EL (cell line): ENCODE measurements around the gene ZG16B.

Experiments
- DNase-seq: peaks from one replicate; pipeline ENCODE4 v3.0.0-alpha.2; 2016

The ZG16B gene

DNA sequence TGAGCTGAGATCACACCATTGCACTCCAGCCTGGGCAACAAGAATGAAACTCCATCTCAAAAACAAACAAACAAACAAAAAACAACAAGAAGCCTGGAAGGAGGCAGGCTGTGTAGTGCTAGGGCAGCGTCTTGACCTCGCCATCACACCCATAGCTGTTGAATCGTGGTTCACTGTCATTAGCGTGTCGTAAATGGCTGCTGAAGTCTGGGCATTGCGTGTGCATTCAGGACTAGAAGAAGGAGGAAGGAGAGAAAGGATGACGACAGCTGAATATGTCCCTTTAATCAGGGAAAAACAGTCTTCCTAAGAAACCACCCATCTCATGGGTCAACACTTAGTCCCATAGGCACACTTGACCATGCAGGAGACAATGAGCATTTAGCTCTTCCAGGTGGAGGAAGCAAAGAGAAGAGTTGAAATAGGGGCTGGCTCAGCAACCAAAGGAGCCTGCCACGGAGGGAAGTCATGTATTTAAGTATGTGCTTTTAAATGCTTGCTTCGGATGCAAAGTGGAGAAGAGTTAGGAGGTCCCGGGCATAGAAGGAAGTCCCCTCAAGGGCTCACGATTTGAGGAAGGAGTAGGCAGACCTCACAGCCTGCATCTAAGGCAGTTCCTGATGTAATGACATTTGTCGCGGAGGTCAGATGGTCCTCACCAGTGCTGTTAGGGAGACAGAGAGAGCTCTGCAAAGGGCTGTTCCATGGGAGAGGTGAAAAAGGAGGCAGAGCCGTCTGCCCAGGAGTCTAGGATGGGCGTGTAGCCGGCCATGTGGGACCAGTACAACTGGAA is 19.0 kb downstream of the ZG16B start:
- no peak for DNase-seq

DNA sequence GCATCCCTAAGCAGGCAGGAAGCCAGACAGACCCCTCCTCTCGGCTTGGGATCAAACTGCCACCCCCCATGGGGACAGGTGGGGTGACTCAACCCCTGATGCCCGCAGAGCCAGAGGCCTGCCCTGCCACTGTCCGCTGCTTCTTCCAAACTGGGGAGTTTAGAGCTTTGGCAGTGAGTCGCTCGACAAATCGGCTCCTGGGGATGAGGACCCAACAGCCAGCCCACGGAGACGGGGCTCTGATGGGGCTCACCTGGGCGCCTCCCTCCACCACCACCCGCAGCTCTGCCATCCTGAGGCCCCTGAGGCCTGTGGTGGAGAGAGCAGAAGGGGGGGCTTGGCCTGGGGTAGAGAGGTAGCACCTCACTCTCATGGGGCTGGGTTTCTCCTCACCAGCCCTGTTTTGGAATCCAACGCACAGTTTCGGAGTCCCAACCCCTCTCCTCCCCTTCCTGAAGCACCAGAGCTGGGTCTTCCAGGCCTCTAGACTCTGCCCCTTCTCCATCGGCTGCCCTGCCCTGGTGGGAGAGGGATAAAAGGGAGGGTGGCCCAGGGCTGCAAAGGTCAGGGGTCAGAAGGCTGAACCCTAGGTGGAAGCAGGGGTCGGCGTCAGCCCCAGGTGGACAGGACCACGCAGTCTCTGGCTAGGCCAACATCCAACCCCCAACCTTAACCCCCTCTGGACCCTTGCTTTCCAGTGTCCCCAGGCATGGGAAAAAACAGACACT is 22.1 kb downstream of the ZG16B start:
- no peak for DNase-seq

DNA sequence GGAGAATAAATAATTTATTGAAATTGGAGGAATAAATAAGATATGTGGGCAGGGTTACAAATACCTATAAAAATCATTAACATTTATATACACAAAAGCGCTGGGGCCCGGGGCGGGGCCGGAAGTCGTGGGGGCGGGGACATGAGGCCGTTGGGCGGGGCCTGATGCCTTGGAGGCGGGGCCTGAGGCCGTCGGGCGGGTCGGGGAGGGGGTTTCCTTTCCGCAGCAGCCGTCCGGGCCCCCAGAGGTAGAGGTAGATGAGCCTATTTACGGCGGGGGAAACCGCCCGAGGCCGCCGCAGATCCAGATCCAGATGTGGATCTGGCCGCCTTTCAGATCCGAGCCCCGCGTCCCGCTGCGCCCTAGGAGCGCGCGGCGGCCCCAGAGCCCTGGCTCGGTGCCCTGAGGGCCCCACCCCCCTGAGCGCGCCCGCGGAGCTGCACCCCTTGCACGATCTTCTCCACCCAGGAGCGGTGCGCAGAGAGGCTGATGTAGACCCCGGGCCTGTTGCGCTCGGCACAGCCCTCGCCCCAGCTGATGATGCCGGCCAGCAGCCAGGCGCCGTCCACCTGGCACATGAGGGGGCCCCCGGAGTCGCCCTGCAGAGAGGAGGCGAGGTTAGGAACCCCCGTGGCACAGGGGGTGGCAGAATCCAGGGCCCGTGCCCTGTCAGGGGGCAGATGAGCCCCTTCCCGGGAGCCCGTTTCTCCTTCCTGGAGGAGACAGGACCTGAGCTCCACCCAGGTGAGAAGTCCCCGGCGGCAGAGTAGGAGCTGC is 22.8 kb downstream of the ZG16B start:
- no peak for DNase-seq

DNA sequence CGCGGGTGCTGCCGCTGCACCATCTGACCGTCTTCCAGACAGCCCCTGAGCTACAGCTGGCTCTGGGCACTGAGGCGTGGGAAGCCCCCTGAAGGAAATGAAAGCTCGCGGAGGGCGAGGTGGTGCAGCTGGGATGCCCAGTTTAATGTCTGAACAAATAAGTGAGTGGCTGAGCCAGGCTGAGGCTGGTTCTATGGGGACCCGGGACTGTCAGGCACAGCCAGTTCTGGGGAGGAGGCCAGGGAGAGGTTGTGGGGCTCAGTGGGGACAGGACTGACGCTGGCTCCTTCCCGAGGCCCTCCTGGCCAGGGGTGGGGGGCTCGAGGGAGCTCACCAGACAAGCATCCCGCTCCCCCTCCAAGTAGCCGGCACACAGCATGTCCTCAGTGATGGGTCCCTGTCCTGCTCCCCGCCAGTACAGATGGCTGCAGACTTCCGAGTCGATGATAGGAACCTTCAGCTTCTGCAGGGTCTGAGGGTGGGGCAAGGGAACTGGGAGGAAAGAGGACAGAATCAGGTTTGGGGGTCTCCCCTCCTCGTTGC is 23.5 kb downstream of the ZG16B start:
- DNase-seq: no peak

DNA sequence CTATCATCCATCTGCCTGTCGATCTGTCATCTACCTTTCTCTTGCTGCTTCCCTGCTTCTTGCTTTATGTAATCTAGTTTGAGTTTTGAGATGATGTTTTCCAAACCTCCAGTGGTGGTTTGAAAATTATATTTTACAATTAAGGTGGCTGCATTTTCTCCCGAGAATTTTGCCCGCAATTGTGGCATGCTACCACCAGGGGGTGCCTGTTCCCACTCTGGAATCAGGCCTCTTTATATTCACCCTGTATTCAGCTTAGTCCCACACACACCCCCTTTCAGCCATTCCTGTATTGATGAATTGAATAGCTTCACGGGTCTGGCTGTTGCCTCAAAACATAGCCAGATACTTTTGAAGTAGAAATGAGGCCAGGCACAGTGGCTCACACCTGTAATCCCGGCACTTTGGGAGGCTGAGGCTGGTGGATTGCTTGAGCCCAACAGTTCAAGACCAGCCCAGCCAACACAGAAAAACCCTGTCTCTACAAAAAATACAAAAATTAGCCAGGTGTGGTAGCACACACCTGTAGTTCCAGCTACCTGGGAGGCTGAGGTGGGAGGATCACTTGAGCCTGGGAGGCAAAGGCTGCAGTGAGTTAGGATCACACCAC is 24.7 kb downstream of the ZG16B start:
- DNase-seq: no peak

DNA sequence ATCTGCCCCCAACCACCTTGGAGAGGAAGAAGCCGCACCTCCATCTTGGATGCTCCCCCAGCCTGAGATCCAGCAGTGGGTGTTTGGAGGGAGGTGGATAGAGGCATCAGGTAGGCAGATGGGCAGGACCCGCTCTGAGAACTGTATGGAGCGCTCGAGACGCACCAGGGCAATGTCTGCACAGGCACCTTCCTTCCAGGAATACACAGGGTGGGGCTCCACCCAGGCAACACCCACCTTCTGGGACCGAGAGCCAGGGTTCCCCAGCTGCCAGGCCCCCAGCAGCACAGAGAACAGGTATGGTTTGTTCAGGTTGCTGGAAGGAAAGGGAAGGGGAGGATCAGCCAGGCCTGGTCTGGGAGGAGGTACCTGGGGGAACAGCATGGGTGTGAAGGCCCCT is 25.4 kb downstream of the ZG16B start:
- DNase-seq: no peak

DNA sequence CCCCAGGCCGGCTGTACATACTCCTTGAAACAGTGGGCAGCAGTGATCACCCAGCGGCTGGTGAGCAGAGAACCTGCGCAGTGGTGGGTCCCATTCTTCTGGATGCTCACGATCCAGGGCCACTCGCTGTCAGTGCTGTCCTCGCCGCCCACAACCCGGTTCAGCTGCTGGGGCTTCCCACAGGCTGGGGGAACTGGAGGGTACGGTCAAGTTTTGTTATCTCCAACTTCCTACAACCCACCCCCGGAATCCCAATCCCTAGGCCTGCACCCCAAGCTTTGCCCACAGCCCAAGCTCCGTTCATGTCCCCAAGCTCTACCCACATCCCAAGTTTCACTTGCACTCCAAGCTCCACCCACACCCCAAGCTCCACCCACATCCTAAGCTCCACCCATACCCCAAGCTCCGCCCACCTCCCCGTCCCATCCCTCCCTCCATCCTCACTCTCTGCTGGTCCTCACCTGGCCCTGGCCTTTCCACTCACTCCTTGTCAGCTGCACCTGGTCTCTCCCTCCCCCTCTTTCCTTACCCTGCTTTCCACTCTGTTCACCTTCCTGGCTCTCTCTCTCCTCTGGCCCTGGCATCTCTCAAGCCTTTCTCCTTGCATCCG is 26.1 kb downstream of the ZG16B start:
- DNase-seq: no peak

DNA sequence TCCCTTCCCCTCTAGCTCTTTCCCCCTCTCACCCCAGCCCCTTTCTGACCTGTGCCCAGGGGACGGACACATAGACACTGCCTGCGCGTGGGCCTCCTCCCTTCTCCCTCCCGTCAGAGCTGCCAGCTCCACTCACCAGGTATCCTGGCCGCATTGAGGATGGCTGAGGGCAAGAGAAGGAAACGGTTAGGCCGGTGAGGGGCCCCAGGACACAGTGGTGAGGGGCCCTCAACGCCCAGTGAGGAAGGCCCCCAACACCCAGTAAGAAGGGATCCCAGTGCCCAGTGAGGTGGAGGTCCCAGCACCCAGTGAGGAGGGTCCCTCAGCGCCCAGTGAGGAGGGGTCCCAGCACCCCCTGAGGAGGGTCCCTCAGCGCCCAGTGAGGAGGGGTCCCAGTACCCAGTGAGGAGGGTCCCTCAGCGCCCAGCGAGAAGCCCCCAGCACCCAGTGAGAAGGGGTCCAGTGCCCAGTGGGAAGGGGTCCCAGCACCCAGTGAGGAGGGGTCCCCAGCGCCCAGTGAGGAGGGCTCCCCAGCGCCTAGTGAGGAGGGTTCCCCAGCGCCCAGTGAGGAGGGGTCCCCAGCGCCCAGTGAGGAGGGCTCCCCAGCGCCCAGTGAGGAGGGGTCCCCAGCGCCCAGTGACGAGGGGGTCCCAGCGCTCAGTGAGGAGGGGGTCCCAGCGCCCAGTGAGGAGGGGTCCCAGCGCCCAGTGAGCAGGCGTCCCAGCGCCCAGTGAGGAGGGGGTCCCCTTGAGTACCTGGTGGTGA is 26.8 kb downstream of the ZG16B start:
- DNase-seq: no peak

DNA sequence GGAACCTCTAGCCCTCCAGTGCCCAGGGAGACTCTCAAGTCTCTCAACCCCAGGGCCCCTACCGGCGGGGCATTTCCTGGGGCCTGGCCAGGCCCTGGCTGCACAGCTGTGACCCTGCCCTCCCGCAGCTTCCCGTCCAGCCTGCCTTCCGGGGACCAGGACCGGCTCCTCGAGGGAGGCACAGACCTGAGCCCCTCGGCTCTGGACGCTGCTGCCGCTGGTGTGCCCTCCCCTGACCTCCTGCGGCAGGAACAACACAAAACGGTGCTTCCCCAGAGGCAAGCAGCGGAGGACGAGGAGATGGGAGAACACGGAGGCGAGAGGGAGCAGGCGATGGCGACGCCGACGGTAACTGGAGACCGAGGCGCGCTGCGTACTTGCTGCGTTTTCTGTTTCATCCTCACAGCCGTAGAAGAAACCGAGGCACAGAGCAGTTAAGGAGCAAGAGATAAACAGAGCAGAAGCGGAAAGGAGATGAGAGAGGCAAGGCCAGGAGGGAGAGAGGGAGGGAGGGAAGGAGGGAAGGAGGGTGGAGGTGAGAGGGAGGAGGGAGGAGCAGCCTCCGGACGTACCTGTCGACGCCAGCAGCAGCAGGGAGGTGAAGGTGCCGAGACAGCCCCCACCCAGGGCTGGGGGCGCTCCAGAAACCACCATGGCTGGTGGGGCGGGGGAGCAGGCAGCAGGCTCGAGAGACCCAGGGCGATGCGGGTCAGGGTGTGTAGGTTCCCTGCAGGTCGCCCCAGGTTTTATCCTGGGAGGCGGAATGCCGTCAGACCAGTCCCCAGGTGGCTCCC is 27.5 kb downstream of the ZG16B start, which contains the start of gene PRSS22:
Gene PRSS22, minus strand, starts transcription at position 720 of the 794 bp plus-strand sequence. Its CDS starts 66 bp downstream, at position 654.
- DNase-seq: no peak

DNA sequence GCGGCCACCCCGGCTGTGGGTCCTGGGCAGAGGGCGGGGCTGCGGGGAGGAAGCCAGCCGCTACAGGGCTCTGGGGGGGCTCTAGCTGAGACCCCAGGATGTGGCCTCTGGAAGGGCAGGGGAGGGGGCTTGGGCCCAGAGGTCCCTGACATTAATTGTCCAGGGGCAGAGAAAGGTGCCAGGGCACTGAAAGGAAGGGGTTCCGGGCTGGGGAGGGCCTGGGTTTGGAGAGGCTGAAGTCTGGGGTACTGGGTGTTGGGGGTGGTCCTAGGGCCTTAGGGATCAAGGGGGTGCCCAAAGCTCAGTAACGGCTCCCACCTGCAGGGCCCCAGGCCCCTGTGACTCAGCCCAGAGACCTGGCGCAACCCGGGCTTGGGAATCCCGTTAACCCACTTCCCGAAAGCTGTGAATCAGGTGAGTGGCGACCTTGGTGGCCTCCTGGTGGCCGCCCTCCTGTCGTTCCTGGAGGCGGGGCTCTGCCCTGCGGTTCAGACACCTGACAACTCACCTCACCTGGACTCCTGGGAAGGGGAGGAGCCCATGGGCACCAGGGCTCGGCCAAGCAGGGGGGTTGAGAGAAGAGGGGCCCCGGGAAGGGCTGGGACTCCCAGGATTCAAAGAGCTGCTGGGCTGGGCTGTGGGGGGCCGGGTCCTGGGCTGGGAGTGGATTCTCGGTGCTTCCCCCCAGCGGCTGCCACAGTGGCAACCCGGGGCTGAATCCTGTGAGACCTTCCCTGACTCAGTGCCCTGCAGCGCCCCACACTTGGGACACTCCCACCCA is 28.3 kb downstream of the ZG16B start:
- no peak for DNase-seq

DNA sequence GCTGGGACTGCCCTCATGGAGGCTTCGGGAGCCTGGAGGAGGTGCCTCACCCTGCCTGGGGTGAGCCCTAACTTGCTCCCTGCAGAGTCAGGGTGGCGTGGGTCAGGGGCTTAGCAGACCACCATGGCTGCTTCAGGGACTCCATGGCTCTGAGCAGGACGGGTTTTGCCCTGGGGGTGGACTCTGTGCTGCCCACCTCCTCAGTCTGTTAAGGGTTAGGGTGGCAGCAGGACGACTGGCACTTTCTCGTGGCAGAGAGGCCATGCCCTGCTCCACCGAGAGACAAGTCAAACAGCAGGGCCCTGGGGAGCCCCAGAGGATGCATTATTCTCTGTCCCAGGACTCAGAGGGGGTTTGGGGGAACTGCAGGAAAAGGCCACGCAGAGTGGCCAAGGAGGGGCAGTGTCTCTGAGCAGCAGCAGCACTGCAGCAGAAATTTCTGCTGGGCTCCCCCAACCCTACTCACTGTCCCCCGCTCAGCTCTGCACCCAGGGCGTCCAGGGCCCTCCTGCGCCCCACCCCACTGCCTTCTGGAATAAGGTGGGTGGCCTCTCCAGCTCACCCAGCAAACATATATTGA is 29.7 kb downstream of the ZG16B start:
- no peak for DNase-seq

DNA sequence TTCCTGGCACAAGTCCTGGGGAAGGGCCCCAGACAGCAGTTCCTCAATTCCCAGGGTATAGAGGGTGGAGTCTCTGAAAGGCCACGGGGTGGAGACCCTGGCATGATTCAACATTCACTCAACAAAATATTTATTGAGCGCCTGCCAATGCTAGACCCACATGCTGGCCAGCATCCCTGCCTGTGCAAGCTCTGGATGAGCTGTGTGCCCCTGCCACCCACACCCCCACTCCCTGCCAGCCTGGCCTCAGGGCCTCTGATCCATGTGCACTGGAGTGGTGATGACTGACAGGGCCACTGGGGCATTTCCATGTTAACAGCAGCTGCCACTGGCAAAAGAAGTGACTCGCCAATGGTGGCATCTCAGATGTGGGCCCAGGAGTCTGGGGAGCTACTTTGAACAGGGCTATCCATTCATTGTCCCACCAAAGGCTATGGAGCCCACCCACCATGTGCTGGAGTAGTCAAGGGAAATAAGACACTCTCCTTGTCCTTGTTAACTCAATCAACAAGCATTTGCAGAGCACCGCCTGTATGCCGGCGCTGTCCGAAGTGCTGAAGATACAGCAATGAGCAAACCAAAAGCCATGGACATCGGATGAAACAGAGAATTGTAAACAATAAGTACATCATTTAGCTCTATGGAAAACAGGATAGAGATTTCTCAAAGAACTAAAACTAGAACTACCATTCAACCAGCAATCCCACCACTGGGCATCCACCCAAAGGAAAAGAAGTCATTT is 30.9 kb downstream of the ZG16B start:
- no peak for DNase-seq

DNA sequence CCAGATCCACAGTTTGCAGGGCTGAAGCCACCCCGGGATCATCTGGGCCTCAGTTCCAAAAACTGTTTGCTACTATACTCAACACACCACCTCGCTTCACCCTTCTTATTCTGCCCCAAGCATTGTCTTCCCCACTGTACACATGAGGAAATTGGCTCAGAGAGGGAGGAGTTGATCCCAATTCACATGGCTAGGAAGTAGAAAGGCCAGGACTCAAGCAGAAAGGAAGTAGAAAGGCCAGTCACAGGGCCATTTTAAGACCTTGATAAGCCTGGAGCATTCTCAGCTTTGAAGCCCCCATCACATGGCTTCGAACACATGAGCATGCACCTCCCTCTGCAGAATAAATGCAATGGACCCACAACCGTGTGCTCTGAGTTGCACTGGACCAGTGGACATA is 35.5 kb downstream of the ZG16B start:
- no peak for DNase-seq

DNA sequence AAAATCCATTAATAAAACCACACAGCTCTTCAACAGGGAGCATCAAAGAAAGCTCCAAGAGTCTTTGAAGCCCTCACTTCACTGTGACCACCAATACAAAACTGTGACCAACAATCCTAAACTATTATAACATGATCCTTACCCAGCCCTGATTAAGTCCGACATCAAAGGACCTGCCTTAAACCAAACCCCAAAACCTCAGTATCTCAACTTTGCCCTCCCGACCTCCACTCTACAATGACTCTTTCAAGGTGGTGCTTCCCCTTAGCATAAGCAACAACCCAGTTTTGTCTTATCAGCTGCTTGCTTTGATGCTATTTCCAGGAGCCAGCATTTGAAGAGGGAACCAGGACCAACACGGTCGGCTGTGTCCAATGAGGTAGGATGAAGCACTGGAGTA is 36.3 kb downstream of the ZG16B start:
- no peak for DNase-seq

DNA sequence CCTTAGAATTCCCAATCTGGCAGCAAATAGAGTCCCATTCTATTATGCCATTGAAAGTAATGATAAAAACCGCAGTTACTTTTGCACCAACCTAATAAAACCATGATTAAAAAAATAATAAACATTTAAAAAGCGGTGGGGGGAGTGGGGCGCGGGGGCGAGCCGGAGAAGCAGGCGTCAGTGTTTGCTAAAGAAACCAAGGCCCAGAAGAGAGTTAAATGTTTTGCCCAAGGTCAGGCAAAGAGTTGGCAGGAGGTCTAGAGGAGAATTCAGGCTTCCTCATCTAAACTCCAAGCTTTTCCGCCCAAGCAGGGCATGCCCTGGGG is 37.5 kb downstream of the ZG16B start:
- no peak for DNase-seq

DNA sequence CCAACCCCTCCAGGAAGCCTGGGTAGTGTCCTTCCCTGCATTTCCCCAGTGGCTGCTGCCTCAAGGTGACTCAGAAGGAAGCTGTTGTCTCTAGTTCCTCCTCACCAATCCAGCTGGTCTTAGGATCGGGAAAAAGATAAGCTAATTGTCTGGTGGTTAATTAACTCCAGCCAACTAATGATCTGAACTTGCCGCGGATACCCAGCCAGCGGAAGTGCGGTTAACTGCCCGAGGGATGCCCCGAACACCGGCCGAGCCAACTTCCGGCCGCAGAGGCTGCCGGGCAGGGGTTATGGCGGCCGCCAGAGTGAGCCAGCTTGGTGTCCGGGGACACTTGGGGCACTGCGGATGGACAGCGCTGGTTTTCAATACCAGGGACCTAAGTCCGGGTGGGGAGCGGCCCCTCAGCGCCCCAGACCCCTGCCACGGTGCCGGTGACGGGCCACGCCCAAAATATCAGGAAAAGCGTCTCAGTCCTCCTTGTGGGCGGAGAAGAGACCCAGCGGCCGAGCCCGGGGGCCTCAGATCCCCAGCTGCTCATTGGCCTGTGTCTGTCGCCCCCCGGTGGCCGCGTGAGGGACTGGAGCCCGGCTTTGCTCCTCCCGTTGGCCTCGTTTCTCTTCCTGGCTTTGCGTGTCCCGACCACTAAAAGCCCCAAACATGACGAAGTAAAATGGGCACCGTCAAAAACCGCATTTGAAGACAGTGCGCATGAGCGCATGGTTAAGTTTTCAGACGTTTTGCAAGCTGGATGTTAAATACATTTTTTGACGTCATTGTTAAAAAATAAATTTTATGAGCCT is 38.1 kb downstream of the ZG16B start:
- peak; percentile 93 for DNase-seq

DNA sequence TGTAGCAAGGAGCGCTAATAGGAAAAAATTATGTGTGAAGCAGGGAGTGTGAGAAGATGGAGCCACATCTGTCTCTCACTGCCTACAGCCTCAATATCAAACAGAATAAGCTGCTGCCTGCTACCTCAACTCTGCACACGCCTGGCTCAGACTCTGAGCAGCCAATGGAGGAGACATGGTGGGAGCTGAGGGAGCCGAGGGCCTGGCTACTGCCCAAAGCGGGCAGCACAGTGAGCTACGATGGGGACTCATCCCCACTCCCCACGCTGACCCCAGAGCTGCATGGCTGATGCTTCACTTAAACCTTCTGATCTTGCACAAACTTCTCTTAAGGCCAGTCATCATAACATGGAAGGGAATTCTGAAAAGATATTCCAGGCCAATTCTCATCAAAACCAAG is 41.8 kb downstream of the ZG16B start:
- no peak for DNase-seq
